Astrocyte (in vitro differentiated cells and primary cell): ENCODE measurements around the gene MAGIX. TPM values are rescaled to one million over a fixed set of nuclear protein-coding genes. Genes with fewer than 3 reads are reported as not detected.

Experiments
- DNase-seq: peaks from one replicate; pipeline ENCODE4 v3.0.0-alpha.2; 2010; ENCODE audit warnings: low read depth
- FAIRE-seq: peaks from 2 replicates; lab custom pipeline; 2011; peaks lifted over from hg19 to GRCh38; lab: Jason Lieb, UNC
- H2AFZ ChIP-seq: 2 replicates; pipeline ENCODE4 v1.6.0; 2012; ENCODE audit warnings: low read depth, low read length, inconsistent platforms
- H3K27ac ChIP-seq: 2 replicates; pipeline ENCODE4 v1.5.1; 2011; ENCODE audit warnings: low read depth, low read length, inconsistent platforms
- H3K27me3 ChIP-seq: 2 replicates; pipeline ENCODE4 v1.6.0; 2011; ENCODE audit warnings: low read length, inconsistent platforms; ENCODE audit not compliant: insufficient read depth
- H3K36me3 ChIP-seq: 2 replicates; pipeline ENCODE4 v1.5.1; 2011; ENCODE audit warnings: low read length, inconsistent platforms; ENCODE audit not compliant: insufficient read depth
- H3K4me1 ChIP-seq: 2 replicates; pipeline ENCODE4 v1.5.1; 2011; ENCODE audit warnings: low read length, inconsistent platforms; ENCODE audit not compliant: insufficient read depth
- H3K4me2 ChIP-seq: 2 replicates; pipeline ENCODE4 v1.6.0; 2012; ENCODE audit warnings: low read length, inconsistent platforms
- H3K4me3 ChIP-seq: 2 replicates; pipeline ENCODE4 v1.5.1; 2011; ENCODE audit warnings: low read depth, mild to moderate bottlenecking, low read length, inconsistent platforms; ENCODE audit not compliant: insufficient read depth
- H3K79me2 ChIP-seq: 2 replicates; pipeline ENCODE4 v1.6.0; 2012; ENCODE audit warnings: mild to moderate bottlenecking, low read length, inconsistent platforms; ENCODE audit not compliant: insufficient read depth
- H3K9ac ChIP-seq: 2 replicates; pipeline ENCODE4 v1.6.0; 2012; ENCODE audit warnings: mild to moderate bottlenecking, low read length, inconsistent platforms
- H3K9me3 ChIP-seq: 2 replicates; pipeline ENCODE4 v1.5.1; 2012; ENCODE audit warnings: low read depth, mild to moderate bottlenecking, low read length, inconsistent platforms; ENCODE audit not compliant: insufficient read depth
- H4K20me1 ChIP-seq: 2 replicates; pipeline ENCODE4 v1.6.0; 2012; ENCODE audit warnings: low read length, inconsistent platforms; ENCODE audit not compliant: insufficient read depth
- H3K27ac Mint-ChIP-seq: one replicate; pipeline ENCODE4 v1.8.0; 2021; ENCODE audit warnings: mild to moderate bottlenecking, mixed read lengths; ENCODE audit not compliant: unreplicated experiment
- H3K27me3 Mint-ChIP-seq: one replicate; pipeline ENCODE4 v1.8.0; 2021; ENCODE audit warnings: low read depth, mixed read lengths; ENCODE audit not compliant: unreplicated experiment
- H3K36me3 Mint-ChIP-seq: one replicate; pipeline ENCODE4 v1.8.0; 2021; ENCODE audit warnings: low read depth, mixed read lengths; ENCODE audit not compliant: unreplicated experiment
- H3K4me1 Mint-ChIP-seq: one replicate; pipeline ENCODE4 v1.8.0; 2021; ENCODE audit warnings: low read depth, mixed read lengths; ENCODE audit not compliant: unreplicated experiment
- H3K4me3 Mint-ChIP-seq: one replicate; pipeline ENCODE4 v1.8.0; 2021; ENCODE audit warnings: mild to moderate bottlenecking, moderate library complexity, mixed read lengths; ENCODE audit not compliant: unreplicated experiment
- H3K9me3 Mint-ChIP-seq: one replicate; pipeline ENCODE4 v1.8.0; 2021; ENCODE audit warnings: mild to moderate bottlenecking, mixed read lengths; ENCODE audit not compliant: unreplicated experiment
- CTCF ChIP-seq: IDR thresholded peaks from 2 replicates; pipeline ENCODE4 v1.5.1; 2011; ENCODE audit warnings: low read depth, mild to moderate bottlenecking, inconsistent platforms, low read length, moderate library complexity; ENCODE audit not compliant: insufficient read depth
- EZH2 ChIP-seq: IDR thresholded peaks from 2 replicates; pipeline ENCODE4 v1.6.1; 2012; ENCODE audit warnings: mild to moderate bottlenecking, low read length, inconsistent platforms; ENCODE audit not compliant: insufficient read depth
- total RNA-seq: library from RNA; stranded (reverse); gene quantifications from 2 replicates; pipeline ENCODE4 v1.2.1, GENCODE V29; 2021

MAGIX gene
- total RNA-seq, 1 donor from 2014 or later: 1.2 TPM

GRCh38 chrX:49198540-49199314 lies 36.2 kb downstream of the MAGIX start:
- Mint-ChIP-seq H3K36me3 (no peaks in the 10 kb centered on the region), H3K4me1 (no peaks in the 10 kb centered on the region), H3K9me3 (no peaks in the 10 kb centered on the region), H3K27me3 (peaks cover 6% of the 10 kb centered on the region), H3K27ac (no peak overlapping the region), H3K4me3 (no peak overlapping the region)
- Histone ChIP-seq H4K20me1 (no peaks in the 10 kb centered on the region), H3K9ac (no peak overlapping the region), H3K27ac (no peak overlapping the region), H3K36me3 (no peaks in the 10 kb centered on the region), H3K79me2 (no peaks in the 10 kb centered on the region), H3K27me3 (no peaks in the 10 kb centered on the region), H3K4me1 (no peaks in the 10 kb centered on the region), H3K4me3 (no peak overlapping the region), H3K4me2 (no peak overlapping the region), H2AFZ (no peak overlapping the region), H3K9me3 (no peaks in the 10 kb centered on the region)
- TF ChIP-seq EZH2 (no peak), CTCF (no peak)
- FAIRE-seq (no peak), DNase-seq (no peak)

- Histone ChIP-seq H3K36me3 (no peaks in the 10 kb centered on the region), H3K9ac (no peak overlapping the region), H3K4me3 (no peak overlapping the region), H3K27me3 (no peaks in the 10 kb centered on the region), H3K27ac (no peak overlapping the region), H3K4me2 (no peak overlapping the region), H3K9me3 (no peaks in the 10 kb centered on the region), H4K20me1 (no peaks in the 10 kb centered on the region), H3K4me1 (no peaks in the 10 kb centered on the region), H3K79me2 (no peaks in the 10 kb centered on the region), H2AFZ (no peak overlapping the region)
- TF ChIP-seq EZH2: no peak
- no peak for TF ChIP-seq CTCF
- Mint-ChIP-seq H3K27me3 (peaks cover 6% of the 10 kb centered on the region), H3K9me3 (no peaks in the 10 kb centered on the region), H3K4me1 (no peaks in the 10 kb centered on the region), H3K27ac (no peak overlapping the region), H3K4me3 (no peak overlapping the region), H3K36me3 (no peaks in the 10 kb centered on the region)
- DNase-seq: no peak
- FAIRE-seq: no peak
These were observed 36.7 kb downstream of the MAGIX start for GRCh38 chrX:49199315-49199595.

- H3K36me3 ChIP-seq: no peaks in the 10 kb centered on the region
- H3K79me2 ChIP-seq: no peaks in the 10 kb centered on the region
- DNase-seq: peak; percentile 62
- H3K9ac ChIP-seq: peak within 1 kb of the TSS; percentile 56
- TF ChIP-seq CTCF (no peak), EZH2 (no peak)
- Mint-ChIP-seq H3K4me1 (no peaks in the 10 kb centered on the region), H3K36me3 (no peaks in the 10 kb centered on the region), H3K27me3 (peaks cover 7% of the 10 kb centered on the region), H3K9me3 (no peaks in the 10 kb centered on the region), H3K4me3 (no peak within 1 kb of the TSS), H3K27ac (peak within 1 kb of the TSS; percentile 26)
- H2AFZ ChIP-seq: peak within 1 kb of the TSS; percentile 71
- H3K4me3 ChIP-seq: no peak within 1 kb of the TSS
- H3K9me3 ChIP-seq: no peaks in the 10 kb centered on the region
- H4K20me1 ChIP-seq: no peaks in the 10 kb centered on the region
- peak within 1 kb of the TSS; percentile 79 for H3K4me2 ChIP-seq
- no peaks in the 10 kb centered on the region for H3K4me1 ChIP-seq
- FAIRE-seq: peak; percentile 87
- no peaks in the 10 kb centered on the region for H3K27me3 ChIP-seq
- no peak within 1 kb of the TSS for H3K27ac ChIP-seq
These were observed 37.6 kb downstream of the MAGIX start, which contains the start of gene SYP for GRCh38 chrX:49199906-49200771. SYP (minus strand) TSS chrX:49200193; CDS start chrX:49200186, 7 bp downstream.
